CD14-positive monocyte (primary cell): Measurements from ENCODE around the gene LRRFIP1. TPM values are rescaled to one million over a fixed set of nuclear protein-coding genes. Genes with fewer than 3 reads are reported as not detected.
A peak's percentile ranks its signal among the peaks of the same experiment; 100 is the strongest.

Experiments
- DNase-seq, 3 donors: peaks; one replicate each; pipeline ENCODE4 v3.0.0-alpha.2; 2011 to 2022
- H2AFZ ChIP-seq: 2 replicates; pipeline ENCODE4 v1.6.0; 2012; ENCODE audit warnings: mild to moderate bottlenecking, low read depth, low read length, inconsistent platforms; ENCODE audit not compliant: insufficient read depth, poor library complexity, severe bottlenecking
- H3K27ac ChIP-seq, 2 donors: 1 replicate in 1 of 2; 2 replicates in 1 of 2; pipeline ENCODE4 v1.5.1; 2012 to 2013; ENCODE audit warnings: low read length in 2 of 2, control low read depth in 1 of 2, inconsistent platforms in 1 of 2, low read depth in 1 of 2, mild to moderate bottlenecking in 1 of 2
- H3K27me3 ChIP-seq, 2 donors: one replicate each; pipeline versions ENCODE4 v1.6.0 to v1.6.1; 2011 to 2013; ENCODE audit warnings: low read length in 2 of 2; ENCODE audit not compliant: control insufficient read depth in 2 of 2, insufficient read depth in 2 of 2
- H3K36me3 ChIP-seq, 2 donors: replicated peaks in 1 of 2; 1 replicate in 1 of 2; 2 replicates in 1 of 2; pipeline versions ENCODE4 v1.5.1 to v1.6.1; 2012 to 2013; ENCODE audit warnings: low read length in 2 of 2, control low read depth in 1 of 2, inconsistent platforms in 1 of 2, mild to moderate bottlenecking in 1 of 2; ENCODE audit not compliant: insufficient read depth in 2 of 2, control insufficient read depth in 1 of 2
- H3K4me1 ChIP-seq, 2 donors: 1 replicate in 1 of 2; 2 replicates in 1 of 2; pipeline versions ENCODE4 v1.5.1 to v1.6.1; 2012 to 2013; ENCODE audit warnings: low read length in 2 of 2, control low read depth in 1 of 2, inconsistent platforms in 1 of 2, mild to moderate bottlenecking in 1 of 2, moderate library complexity in 1 of 2; ENCODE audit not compliant: insufficient read depth in 2 of 2, control insufficient read depth in 1 of 2
- H3K4me2 ChIP-seq: replicated peaks from 2 replicates; pipeline ENCODE3; 2012; ENCODE audit warnings: low read length, moderate library complexity, mild to moderate bottlenecking; ENCODE audit not compliant: poor library complexity, severe bottlenecking; ENCODE audit errors: extremely low read depth
- H3K4me3 ChIP-seq, 3 experiments: fragments of 200-600 bp in 1 of 3; sonication (generic) in 1 of 3; replicated peaks in 1 of 3; 1 replicate in 2 of 3; 2 replicates in 1 of 3; pipeline ENCODE4 v1.5.1; 2011 to 2013; ENCODE audit warnings: low read length in 3 of 3, mild to moderate bottlenecking in 3 of 3, control low read depth in 2 of 3, low read depth in 2 of 3, inconsistent platforms in 1 of 3, moderate library complexity in 1 of 3
- H3K79me2 ChIP-seq: 2 replicates; pipeline ENCODE4 v1.6.0; 2012; ENCODE audit warnings: mild to moderate bottlenecking, control low read depth, inconsistent platforms, low read length, moderate library complexity; ENCODE audit not compliant: insufficient read depth
- H3K9ac ChIP-seq: 2 replicates; pipeline ENCODE4 v1.6.0; 2017; ENCODE audit warnings: low read length, mild to moderate bottlenecking; ENCODE audit not compliant: insufficient read depth, poor library complexity, severe bottlenecking
- H3K9me3 ChIP-seq, 2 donors: replicated peaks in 1 of 2; 1 replicate in 1 of 2; 2 replicates in 1 of 2; pipeline versions ENCODE4 v1.5.1 to v1.6.1; 2012 to 2013; ENCODE audit warnings: low read length in 2 of 2, control low read depth in 1 of 2; ENCODE audit not compliant: control insufficient read depth in 1 of 2, insufficient read depth in 1 of 2
- H4K20me1 ChIP-seq: 2 replicates; pipeline ENCODE4 v1.6.0; 2012; ENCODE audit warnings: mild to moderate bottlenecking, low read length, control low read depth, moderate library complexity; ENCODE audit not compliant: insufficient read depth
- H3K27ac Mint-ChIP-seq, 7 donors: one replicate each; pipeline ENCODE4 v1.8.0; 2020; ENCODE audit warnings: mild to moderate bottlenecking in 7 of 7, mixed read lengths in 7 of 7, moderate library complexity in 6 of 7, inconsistent platforms in 2 of 7
- H3K27me3 Mint-ChIP-seq, 3 donors: one replicate each; pipeline ENCODE4 v1.8.0; 2021 to 2022; ENCODE audit warnings: low read depth in 3 of 3, mild to moderate bottlenecking in 3 of 3, mixed read lengths in 3 of 3, moderate library complexity in 3 of 3, inconsistent platforms in 1 of 3
- H3K36me3 Mint-ChIP-seq, 2 donors: one replicate each; pipeline ENCODE4 v1.8.0; 2020; ENCODE audit warnings: mixed read lengths in 2 of 2, inconsistent platforms in 1 of 2, mild to moderate bottlenecking in 1 of 2
- H3K4me1 Mint-ChIP-seq: one replicate; pipeline ENCODE4 v1.8.0; 2020; ENCODE audit warnings: mild to moderate bottlenecking, mixed read lengths
- H3K4me3 Mint-ChIP-seq, 2 donors: one replicate each; pipeline ENCODE4 v1.8.0; 2020; ENCODE audit warnings: mild to moderate bottlenecking in 2 of 2, mixed read lengths in 2 of 2, moderate library complexity in 1 of 2
- H3K9me3 Mint-ChIP-seq, 7 donors: one replicate each; pipeline ENCODE4 v1.8.0; 2020 to 2022; ENCODE audit warnings: mixed read lengths in 7 of 7, mild to moderate bottlenecking in 6 of 7, moderate library complexity in 6 of 7, inconsistent platforms in 2 of 7
- CTCF ChIP-seq: fragments of 200-600 bp; IDR thresholded peaks from one replicate; pipeline ENCODE4 v1.8.0; 2022; ENCODE audit warnings: antibody characterized with exemption, mild to moderate bottlenecking
- WGBS: methylation state at CpG from one replicate; pipeline ENCODE4 v1.1.5; 2013; ENCODE audit warnings: missing lambda C conversion rate; ENCODE audit not compliant: insufficient coverage; 5-methylcytosine and 5-hydroxymethylcytosine counted together
- intact Hi-C, 2 donors: fragments of 100-400 bp; cut with micrococcal nuclease; formaldehyde crosslinking; loops; one replicate each; pipeline versions ENCODE4 v1.15.0 to v1.15.1; 2023
- polyA plus RNA-seq, 3 donors: library from polyadenylated mRNA; depleted of rRNA in 1 of 3; unstranded in 2 of 3; stranded (reverse) in 1 of 3; fragments of 300-500 nt in 2 of 3; fragments of >200 nt in 1 of 3; fragmentation: Illumina TruSeq in 2 of 3; gene quantifications; 1 replicate in 2 of 3; 2 replicates in 1 of 3; pipeline ENCODE4 v1.2.3, GENCODE V29; 2012 to 2021

The LRRFIP1 gene
- polyA plus RNA-seq, 3 donors = 67.3 to 148 (median 98.3) TPM

DNA sequence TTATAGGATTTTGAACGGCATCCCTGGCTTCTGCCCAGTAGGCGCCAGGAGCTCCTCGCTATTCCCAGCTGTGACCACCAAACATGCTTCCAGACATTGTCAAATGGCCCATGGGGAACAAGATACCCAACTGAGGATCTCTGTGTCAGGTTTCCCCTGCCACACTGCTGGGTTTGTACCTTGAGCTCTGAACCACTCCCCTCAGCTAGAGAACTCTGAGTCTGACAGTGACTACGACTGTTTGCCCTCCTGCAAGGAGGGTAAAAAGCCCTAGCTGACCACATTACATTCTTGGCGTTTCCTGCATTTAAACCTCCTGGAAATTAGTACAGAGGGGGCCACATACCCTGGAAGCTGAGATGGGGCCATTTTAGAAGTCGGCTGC is 12.4 kb downstream of the LRRFIP1 start:
- Mint-ChIP-seq H3K4me1 (peaks cover 10% of the 10 kb centered on the region), H3K4me3 (no peak overlapping the region), H3K9me3 (peaks cover 0 to 8% (median 3%) of the 10 kb centered on the region in 7 donors), H3K27ac (peak overlapping the region in 1 of 7 donors; percentile 76), H3K36me3 (peaks cover 7 to 12% of the 10 kb centered on the region in 2 donors), H3K27me3 (peaks cover 7 to 13% (median 12%) of the 10 kb centered on the region in 3 donors)
- no peaks in the 10 kb centered on the region for H4K20me1 ChIP-seq
- DNase-seq = no peak
- no peaks in the 10 kb centered on the region for H3K27me3 ChIP-seq
- H3K27ac ChIP-seq = no peak overlapping the region
- intact Hi-C loops = no loop called here
- peaks cover 3 to 5% of the 10 kb centered on the region in 2 donors for H3K4me1 ChIP-seq
- H3K4me2 ChIP-seq = no peak overlapping the region
- no peak overlapping the region for H3K9ac ChIP-seq
- no peak overlapping the region for H3K4me3 ChIP-seq
- no peaks in the 10 kb centered on the region for H3K36me3 ChIP-seq
- no peak for TF ChIP-seq CTCF
- 100% methylated on average over 4 of the region's 6 CpGs for WGBS
- no peaks in the 10 kb centered on the region for H3K79me2 ChIP-seq
- H2AFZ ChIP-seq = no peak overlapping the region
- no peaks in the 10 kb centered on the region for H3K9me3 ChIP-seq

GRCh38 chr2:237640493-237640998 is 13.2 kb downstream of the LRRFIP1 start:
- peak overlapping the region in 1 of 7 donors; percentile 50 for H3K27ac Mint-ChIP-seq

More at GRCh38 chr2:237640493-237640998, 13.2 kb downstream of the LRRFIP1 start:
- H3K4me3 ChIP-seq = no peak overlapping the region
- Mint-ChIP-seq H3K27me3 (peaks cover 7 to 12% (median 11%) of the 10 kb centered on the region in 3 donors), H3K36me3 (peaks cover 7 to 15% of the 10 kb centered on the region in 2 donors), H3K4me3 (no peak overlapping the region), H3K4me1 (peaks cover 10% of the 10 kb centered on the region), H3K9me3 (peaks cover 0 to 5% (median 3%) of the 10 kb centered on the region in 7 donors)
- intact Hi-C loops = no loop called here
- H3K27ac ChIP-seq = no peak overlapping the region
- no peaks in the 10 kb centered on the region for H3K36me3 ChIP-seq
- no peak overlapping the region for H2AFZ ChIP-seq
- H3K9me3 ChIP-seq = no peaks in the 10 kb centered on the region
- no peaks in the 10 kb centered on the region for H4K20me1 ChIP-seq
- H3K27me3 ChIP-seq = no peaks in the 10 kb centered on the region
- H3K79me2 ChIP-seq = no peaks in the 10 kb centered on the region
- no peak for DNase-seq
- no peak overlapping the region for H3K9ac ChIP-seq
- WGBS = 99% methylated on average over 9 of the region's 12 CpGs
- no peak for TF ChIP-seq CTCF
- peaks cover 3 to 5% of the 10 kb centered on the region in 2 donors for H3K4me1 ChIP-seq
- H3K4me2 ChIP-seq = no peak overlapping the region
